ENCODE results near the gene ZNF385A. TPM values are rescaled to one million over a fixed set of nuclear protein-coding genes. Genes with fewer than 3 reads are reported as not detected.

Gene ZNF385A
- total and polyA plus RNA-seq, 9 of the 15 experiments (the other 6 are each of a cell fraction or from before 2014, with no cell fraction given), result 1.0 to 111 (median 7.7) TPM

- TF ChIP-seq CTCF (IDR thresholded peaks at IDR 0.05 in 2 of 3, conservative IDR thresholded peaks at IDR 0.05 in 1 of 3; ENCODE audit: insufficient read depth in 2 of 3, low read depth in 1 of 3, low read length in 3 of 3), result no peak
- no peak for TF ChIP-seq ZNF41 (CRISPR knock-in tag; conservative IDR thresholded peaks at IDR 0.05)
- TF ChIP-seq PPARD (CRISPR knock-in tag; IDR thresholded peaks at IDR 0.05), result no peak
- 0 out of 4 replicates have a peak, but pooled peaks of 1 of the 2 experiments have one; percentile 5 for TF ChIP-seq ZMIZ1 (IDR thresholded peaks at IDR 0.05; ENCODE audit: low read depth in 2 of 2, low read length in 2 of 2)
- TF ChIP-seq ARID3A (IDR thresholded peaks at IDR 0.05; ENCODE audit: borderline replicate concordance, low read depth, low read length), result no peak
- TF ChIP-seq VEZF1 (CRISPR knock-in tag; IDR thresholded peaks at IDR 0.05), result no peak
- TF ChIP-seq EGR1 (conservative IDR thresholded peaks at IDR 0.05), result no peak
- no peak for TF ChIP-seq ETV1 (tag; conservative IDR thresholded peaks at IDR 0.05; ENCODE audit: low read depth)
- TF ChIP-seq CHD4 (IDR thresholded peaks at IDR 0.05; ENCODE audit: insufficient read depth, insufficient replicate concordance, low read depth, low read length, poor library complexity, severe bottlenecking), result no peak
- TF ChIP-seq ETV5 (CRISPR knock-in tag; IDR thresholded peaks at IDR 0.05; ENCODE audit: low read depth), result no peak
- no peak for TF ChIP-seq ZNF431 (CRISPR knock-in tag; IDR thresholded peaks at IDR 0.05)
- 0 out of 2 replicates have a peak, but pooled peaks have one; percentile 1 for TF ChIP-seq TAL1 (IDR thresholded peaks at IDR 0.05)
- TF ChIP-seq ZNF592 (IDR thresholded peaks at IDR 0.05), result no peak
- no peak for TF ChIP-seq ZZZ3 (IDR thresholded peaks at IDR 0.05)
- TF ChIP-seq HIVEP1 (CRISPR knock-in tag; IDR thresholded peaks at IDR 0.05), result no peak
These were observed 48.3 kb upstream of the ZNF385A start (continued) for GRCh38 chr12:54432815-54433164.
